Measurements from ENCODE around the gene CTNNB1.
"Not testable (repeated sequence)": the region's sequence is repeated elsewhere in the genome, so short reads cannot be mapped to it uniquely, and the experiment has no call there.

CTNNB1 gene

GRCh38 chr3:41274944-41275668 is 75.8 kb downstream of the CTNNB1 start:
- TF ChIP-seq CTCF (conservative IDR thresholded peaks at IDR 0.05; ENCODE audit: control insufficient read depth, insufficient read depth, low read depth, low read length), result no peak
- H3K4me3 ChIP-seq (ENCODE audit: control insufficient read depth, low read depth, low read length), result no peak overlapping the region
- DNase-seq (ENCODE audit: low read depth), result peak; percentile 86

- no peak for DNase-seq (ENCODE audit: low read depth)
- TF ChIP-seq CTCF (conservative IDR thresholded peaks at IDR 0.05; ENCODE audit: control insufficient read depth, insufficient read depth, low read depth, low read length), result no peak
- no peak overlapping the region for H3K4me3 ChIP-seq (ENCODE audit: control insufficient read depth, low read depth, low read length)
Measured at GRCh38 chr3:41276191-41276590, 76.9 kb downstream of the CTNNB1 start.

- H3K4me3 ChIP-seq (ENCODE audit: control insufficient read depth, low read depth, low read length), result no peak overlapping the region
- no peak for DNase-seq (ENCODE audit: low read depth)
- TF ChIP-seq CTCF (conservative IDR thresholded peaks at IDR 0.05; ENCODE audit: control insufficient read depth, insufficient read depth, low read depth, low read length), result no peak
Measured at GRCh38 chr3:41277790-41278465, 78.6 kb downstream of the CTNNB1 start.

- peak; percentile 4 for TF ChIP-seq CTCF (conservative IDR thresholded peaks at IDR 0.05; ENCODE audit: control insufficient read depth, insufficient read depth, low read depth, low read length)
- not testable (repeated sequence) for H3K4me3 ChIP-seq (ENCODE audit: control insufficient read depth, low read depth, low read length); DNase-seq (ENCODE audit: low read depth)
Measured at GRCh38 chr3:41284934-41285333, 85.6 kb downstream of the CTNNB1 start.

GRCh38 chr3:41286305-41286704 is 87.0 kb downstream of the CTNNB1 start:
- no peak overlapping the region for H3K4me3 ChIP-seq (ENCODE audit: control insufficient read depth, low read depth, low read length)
- TF ChIP-seq CTCF (conservative IDR thresholded peaks at IDR 0.05; ENCODE audit: control insufficient read depth, insufficient read depth, low read depth, low read length), result no peak
- no peak for DNase-seq (ENCODE audit: low read depth)

- no peak for DNase-seq (ENCODE audit: low read depth)
- no peak for TF ChIP-seq CTCF (conservative IDR thresholded peaks at IDR 0.05; ENCODE audit: control insufficient read depth, insufficient read depth, low read depth, low read length)
- H3K4me3 ChIP-seq (ENCODE audit: control insufficient read depth, low read depth, low read length), result no peak overlapping the region
Measured at GRCh38 chr3:41288785-41289184, 89.5 kb downstream of the CTNNB1 start.

Data from fibroblast of mammary gland (primary cell).